ENCODE results near the gene PMM1.

The PMM1 gene

DNA sequence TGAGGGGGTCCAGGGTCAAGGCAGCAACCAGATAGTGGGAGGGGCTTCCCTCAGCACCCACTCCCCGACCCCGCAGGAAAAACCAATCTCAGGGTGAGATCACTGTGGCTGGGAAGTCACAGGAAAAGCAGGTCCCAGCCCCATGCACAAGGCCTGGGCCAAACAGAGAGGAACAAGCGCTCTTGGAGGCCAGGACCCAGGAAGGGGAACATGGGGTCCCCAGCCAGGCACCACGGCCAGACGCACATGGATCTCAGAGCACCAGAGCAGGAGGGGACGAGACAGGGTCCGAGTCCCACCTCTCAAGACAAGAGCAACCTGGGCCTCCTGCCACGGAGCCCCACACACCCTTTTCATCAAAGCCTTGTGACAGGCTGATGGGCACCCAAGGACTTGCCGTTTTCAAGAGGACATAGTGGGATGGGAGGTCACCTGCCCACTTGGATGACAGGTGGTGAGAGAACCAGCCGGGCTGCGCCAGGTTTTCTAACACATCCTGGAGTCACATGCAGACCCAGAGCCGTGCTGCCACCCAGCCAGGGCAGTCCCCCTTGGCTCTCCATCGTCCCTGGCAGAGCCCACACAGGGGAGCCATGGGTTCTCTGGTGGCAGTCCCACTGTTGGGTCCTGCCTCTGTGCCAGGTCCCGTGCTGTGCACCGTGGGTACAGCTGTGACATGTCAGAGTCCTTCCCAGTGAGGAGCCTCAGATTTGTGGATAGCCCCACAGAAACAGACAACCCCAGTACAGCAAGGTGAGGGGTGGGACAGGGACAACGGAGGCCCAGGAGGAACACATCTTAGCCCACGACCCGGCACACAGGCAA is 58.5 kb downstream of the PMM1 start:
- TF ChIP-seq ZNF274 (IDR thresholded peaks at IDR 0.05; ENCODE audit: low read depth, low read length), result no peak
- H3K4me3 ChIP-seq (ENCODE audit: low read length), result no peak overlapping the region

DNA sequence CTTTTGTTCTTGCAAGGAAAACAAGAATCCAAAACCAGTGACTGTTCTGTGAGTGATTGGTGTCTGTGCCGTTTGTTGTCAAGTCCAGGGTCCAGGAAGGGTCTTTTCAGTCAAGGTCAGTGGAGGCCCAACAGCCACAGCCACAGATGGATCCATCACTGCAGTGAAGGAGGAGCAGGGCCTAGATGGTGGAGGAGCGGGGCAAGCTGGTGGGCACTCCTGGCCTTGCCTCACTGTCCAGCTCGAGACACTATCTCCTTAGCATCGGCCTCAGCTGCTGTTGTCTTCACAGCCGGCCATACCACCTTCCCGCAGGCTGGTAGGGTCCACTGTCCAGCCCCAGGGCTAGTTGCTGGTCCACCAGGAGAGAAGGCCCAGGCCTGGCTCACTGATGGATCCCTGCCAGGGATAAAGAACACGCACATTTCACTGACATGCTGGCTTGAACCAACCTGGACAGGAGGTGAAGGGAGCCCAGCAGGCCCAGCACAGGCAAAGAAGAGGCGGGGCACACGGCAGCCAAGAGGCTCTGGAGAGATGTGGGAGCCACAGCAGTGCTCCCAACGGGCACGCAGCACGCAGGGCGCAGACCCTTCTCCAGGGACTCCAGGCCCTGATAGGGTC is 60.6 kb downstream of the PMM1 start:
- no peak for TF ChIP-seq ZNF274 (IDR thresholded peaks at IDR 0.05; ENCODE audit: low read depth, low read length)
- no peak overlapping the region for H3K4me3 ChIP-seq (ENCODE audit: low read length)

DNA sequence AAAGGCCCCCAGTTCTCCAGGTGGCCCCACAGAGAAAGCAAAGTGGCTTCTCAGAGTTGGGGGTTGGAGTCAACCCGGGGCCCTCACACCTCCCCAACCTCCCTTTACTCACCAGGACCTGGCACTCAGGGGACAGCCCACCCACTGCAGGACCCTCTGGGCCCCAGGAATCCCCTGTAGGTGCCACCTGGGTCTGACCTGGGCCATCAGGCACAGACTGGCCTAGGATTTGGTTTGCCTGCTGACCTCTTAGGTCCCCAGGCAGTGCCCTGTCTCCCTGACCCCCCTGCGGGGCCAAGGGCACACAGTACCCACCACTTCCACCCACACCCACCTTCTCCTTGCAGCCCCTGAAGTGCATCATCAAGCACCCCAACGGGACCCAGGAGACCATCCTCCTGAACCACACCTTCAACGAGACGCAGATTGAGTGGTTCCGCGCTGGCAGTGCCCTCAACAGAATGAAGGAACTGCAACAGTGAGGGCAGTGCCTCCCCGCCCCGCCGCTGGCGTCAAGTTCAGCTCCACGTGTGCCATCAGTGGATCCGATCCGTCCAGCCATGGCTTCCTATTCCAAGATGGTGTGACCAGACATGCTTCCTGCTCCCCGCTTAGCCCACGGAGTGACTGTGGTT is 61.4 kb downstream of the PMM1 start:
- no peak overlapping the region for H3K4me3 ChIP-seq (ENCODE audit: low read length)
- no peak for TF ChIP-seq ZNF274 (IDR thresholded peaks at IDR 0.05; ENCODE audit: low read depth, low read length)
